Measurements from ENCODE around the gene RNF166. TPM values are rescaled to one million over a fixed set of nuclear protein-coding genes. Genes with fewer than 3 reads are reported as not detected.

RNF166 gene
- total RNA-seq, 1 donor from 2014 or later = 14.2 TPM

DNA sequence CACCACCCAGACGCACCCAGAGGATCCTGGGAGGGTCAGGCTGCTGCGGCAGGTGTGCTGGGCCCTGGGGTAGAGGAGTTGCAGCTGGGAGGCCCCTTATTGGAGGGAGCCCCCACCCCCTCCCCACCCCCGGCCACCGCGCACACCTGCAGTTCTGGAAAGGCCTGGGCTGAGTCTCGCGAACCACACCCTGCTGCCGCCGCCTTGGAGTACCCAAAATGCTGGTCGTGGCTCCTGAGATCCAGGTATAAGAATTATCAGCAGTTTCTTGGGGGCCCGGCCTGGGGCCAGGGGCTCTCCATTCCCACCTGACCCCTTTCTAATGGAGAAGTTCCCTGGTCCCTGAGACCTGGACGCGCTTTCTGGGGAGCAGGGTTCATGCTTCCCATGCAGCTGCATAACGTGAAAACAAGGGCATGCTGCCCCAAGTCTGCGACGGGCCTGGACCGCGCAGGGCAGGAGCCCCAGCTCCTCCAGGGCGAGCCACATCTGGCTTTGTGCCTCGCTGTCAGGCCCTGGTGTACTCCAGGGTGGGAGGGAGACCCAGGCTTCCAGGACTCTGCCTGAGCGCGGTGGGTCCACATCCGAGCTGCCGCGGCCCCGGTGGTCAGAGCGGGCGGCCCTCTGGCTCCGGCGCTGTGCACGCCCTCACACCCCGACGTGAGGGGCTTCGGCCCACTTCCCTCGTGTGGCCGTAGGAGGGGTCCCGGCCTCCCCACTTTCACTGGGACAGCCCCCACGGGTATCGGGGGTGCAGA, 12.6 kb downstream of the RNF166 start:
- no peak for DNase-seq
- Histone ChIP-seq H3K27me3 (ENCODE audit: low read depth) (peaks cover 35% of the 10 kb centered on the region), H3K4me1 (no peaks in the 10 kb centered on the region), H3K9me3 (replicated peaks) (no peaks in the 10 kb centered on the region), H3K27ac (replicated peaks) (no peak overlapping the region), H3K4me3 (no peak overlapping the region), H3K36me3 (peaks cover 24% of the 10 kb centered on the region)
- TF ChIP-seq, protein P1, sequence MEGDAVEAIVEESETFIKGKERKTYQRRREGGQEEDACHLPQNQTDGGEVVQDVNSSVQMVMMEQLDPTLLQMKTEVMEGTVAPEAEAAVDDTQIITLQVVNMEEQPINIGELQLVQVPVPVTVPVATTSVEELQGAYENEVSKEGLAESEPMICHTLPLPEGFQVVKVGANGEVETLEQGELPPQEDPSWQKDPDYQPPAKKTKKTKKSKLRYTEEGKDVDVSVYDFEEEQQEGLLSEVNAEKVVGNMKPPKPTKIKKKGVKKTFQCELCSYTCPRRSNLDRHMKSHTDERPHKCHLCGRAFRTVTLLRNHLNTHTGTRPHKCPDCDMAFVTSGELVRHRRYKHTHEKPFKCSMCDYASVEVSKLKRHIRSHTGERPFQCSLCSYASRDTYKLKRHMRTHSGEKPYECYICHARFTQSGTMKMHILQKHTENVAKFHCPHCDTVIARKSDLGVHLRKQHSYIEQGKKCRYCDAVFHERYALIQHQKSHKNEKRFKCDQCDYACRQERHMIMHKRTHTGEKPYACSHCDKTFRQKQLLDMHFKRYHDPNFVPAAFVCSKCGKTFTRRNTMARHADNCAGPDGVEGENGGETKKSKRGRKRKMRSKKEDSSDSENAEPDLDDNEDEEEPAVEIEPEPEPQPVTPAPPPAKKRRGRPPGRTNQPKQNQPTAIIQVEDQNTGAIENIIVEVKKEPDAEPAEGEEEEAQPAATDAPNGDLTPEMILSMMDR (IDR thresholded peaks at IDR 0.05; ENCODE audit: borderline replicate concordance) = no peak
- intact Hi-C loops (cut with micrococcal nuclease) = no loop called here

DNA sequence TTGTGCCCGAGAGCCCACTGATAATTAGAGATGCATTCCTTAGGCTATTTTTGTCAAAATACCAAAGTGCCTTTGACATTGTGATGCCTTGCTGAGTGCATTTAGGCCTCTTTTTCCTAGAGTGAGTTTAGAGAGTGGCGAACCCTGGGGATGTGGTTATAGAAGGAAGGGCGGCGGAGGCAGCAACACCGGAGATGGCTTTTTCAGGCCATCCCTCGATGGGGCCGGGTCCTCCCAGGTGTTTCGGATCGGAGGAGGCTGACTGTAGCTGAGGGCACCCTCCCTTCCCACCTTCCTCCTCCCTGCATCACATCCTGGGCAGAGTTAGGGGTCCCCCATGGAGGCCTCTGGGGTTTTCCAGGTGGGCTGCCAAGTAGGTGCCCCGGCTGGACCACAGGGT, 13.3 kb downstream of the RNF166 start:
- DNase-seq = no peak
- Histone ChIP-seq H3K27me3 (ENCODE audit: low read depth) (peaks cover 43% of the 10 kb centered on the region), H3K27ac (replicated peaks) (no peak overlapping the region), H3K9me3 (replicated peaks) (no peaks in the 10 kb centered on the region), H3K36me3 (peaks cover 16% of the 10 kb centered on the region), H3K4me3 (no peak overlapping the region), H3K4me1 (peaks cover 7% of the 10 kb centered on the region)
- intact Hi-C loops (cut with micrococcal nuclease) = no loop called here
- TF ChIP-seq, protein P1 (IDR thresholded peaks at IDR 0.05; ENCODE audit: borderline replicate concordance) = no peak

DNA sequence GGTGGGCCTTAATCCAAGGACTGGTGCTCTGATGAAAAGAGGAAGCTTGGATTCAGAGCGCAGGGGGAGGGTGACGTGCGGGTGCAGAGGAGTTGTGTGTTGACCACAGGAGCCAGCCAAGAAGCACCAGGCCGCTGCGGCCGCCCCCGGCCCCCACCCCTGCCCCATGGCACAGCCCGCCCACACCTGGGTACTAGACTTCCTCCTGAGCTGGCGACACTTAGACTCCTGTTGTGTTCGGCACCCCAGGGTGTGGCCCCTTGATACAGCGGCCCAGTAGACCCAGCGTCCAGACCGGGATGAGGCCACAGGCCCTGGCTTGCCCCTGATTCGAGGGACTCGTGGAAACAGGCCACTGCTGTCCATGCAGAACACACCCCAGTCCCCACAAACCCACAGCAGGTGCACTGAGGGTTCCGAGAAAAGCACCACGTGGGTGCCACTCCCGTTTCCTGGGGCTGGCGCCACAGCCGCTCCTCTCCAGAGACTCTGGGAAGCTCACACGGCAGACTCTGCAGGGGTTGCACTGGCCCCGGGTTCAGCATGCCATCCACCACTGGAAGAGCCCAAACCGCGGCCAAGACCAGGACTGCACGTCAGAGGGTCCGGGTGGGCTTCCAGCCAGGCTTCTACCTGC, 14.2 kb downstream of the RNF166 start:
- Histone ChIP-seq H3K9me3 (replicated peaks) (no peaks in the 10 kb centered on the region), H3K4me1 (peaks cover 14% of the 10 kb centered on the region), H3K4me3 (no peak overlapping the region), H3K27me3 (ENCODE audit: low read depth) (peaks cover 51% of the 10 kb centered on the region), H3K27ac (replicated peaks) (no peak overlapping the region), H3K36me3 (peaks cover 8% of the 10 kb centered on the region)
- intact Hi-C loops (cut with micrococcal nuclease) = no loop called here
- TF ChIP-seq, protein P1 (IDR thresholded peaks at IDR 0.05; ENCODE audit: borderline replicate concordance) = no peak
- DNase-seq = no peak

DNA sequence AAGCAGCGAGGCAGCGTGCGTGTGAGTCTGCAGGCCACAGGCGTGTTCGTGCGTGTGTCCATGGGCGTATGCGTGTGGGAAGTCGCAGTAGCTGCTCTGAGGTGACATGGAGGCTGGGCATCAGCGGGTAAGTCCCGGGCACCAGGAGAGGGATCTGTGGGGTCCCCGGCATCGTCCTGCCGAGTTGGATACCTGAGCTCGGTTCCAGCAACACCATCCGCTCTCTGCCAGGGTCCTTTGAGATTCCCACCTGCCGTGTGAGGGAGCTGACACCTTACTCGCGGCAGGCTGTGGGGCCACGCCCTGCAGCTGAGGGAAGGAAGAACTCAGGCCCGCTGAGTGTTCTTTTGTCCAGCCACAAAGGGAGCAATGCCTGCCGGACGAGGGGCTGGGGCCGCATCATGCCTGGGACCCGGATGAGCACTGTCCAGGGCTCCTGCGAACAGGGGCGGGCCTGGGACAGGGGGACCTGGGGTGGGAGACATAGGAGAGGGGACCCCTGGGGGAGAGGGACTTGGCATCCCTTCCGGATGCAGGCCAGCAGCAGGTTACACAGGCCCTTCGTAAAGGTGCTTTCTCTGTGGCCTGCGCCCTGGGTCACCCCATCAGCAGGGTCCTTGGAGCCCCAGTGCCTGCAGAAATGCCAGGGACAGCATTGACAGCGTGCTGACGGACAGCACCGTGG, 14.9 kb downstream of the RNF166 start:
- H3K36me3 ChIP-seq = peaks cover 2% of the 10 kb centered on the region
- DNase-seq = no peak
- TF ChIP-seq, protein P1 (IDR thresholded peaks at IDR 0.05; ENCODE audit: borderline replicate concordance) = no peak
- H3K4me3 ChIP-seq = no peak overlapping the region
- intact Hi-C loops (cut with micrococcal nuclease) = no loop called here
- peaks cover 21% of the 10 kb centered on the region for H3K4me1 ChIP-seq
- H3K9me3 ChIP-seq (replicated peaks) = no peaks in the 10 kb centered on the region
- H3K27ac ChIP-seq (replicated peaks) = no peak overlapping the region
- peaks cover 58% of the 10 kb centered on the region for H3K27me3 ChIP-seq (ENCODE audit: low read depth)

DNA sequence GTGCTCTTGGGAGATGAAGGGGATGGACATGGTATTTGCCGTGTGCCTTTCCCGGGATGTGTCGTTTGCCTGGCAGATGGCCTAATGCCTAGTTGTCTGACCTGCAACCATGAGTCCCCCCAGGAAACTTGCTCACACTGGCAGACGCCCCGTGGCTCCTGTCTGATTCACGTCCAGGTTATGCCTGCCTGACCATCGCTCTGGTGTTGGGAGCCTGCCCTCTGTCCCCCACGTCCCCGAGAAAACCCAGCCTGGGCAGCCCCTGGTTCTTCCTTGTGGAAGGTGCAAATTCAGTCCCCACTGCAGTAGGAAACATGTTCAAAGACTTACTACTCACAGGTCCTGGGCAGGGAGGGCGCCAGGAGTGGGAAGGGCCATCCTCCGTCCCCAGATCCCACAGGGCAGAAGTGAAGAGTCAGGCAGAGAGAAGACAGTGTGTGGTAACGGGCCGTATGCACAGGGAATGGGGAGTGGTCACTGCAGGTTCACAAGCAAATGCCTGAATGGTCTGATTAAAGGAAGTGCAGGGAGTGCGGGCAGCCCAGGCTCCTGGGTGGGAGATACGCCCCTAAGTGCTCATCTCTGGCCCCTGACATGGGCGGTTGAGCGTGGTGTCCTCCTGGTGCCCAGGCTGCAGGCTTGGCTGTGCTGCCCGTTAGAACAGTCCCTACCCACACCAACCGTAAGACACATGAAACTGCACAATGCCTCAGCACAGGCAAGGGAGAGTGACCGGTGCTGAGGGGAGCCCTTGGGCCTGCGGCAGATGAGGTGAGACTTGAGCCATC, 15.7 kb downstream of the RNF166 start:
- no peaks in the 10 kb centered on the region for H3K9me3 ChIP-seq (replicated peaks)
- no peak overlapping the region for H3K27ac ChIP-seq (replicated peaks)
- H3K4me3 ChIP-seq = no peak overlapping the region
- TF ChIP-seq, protein P1 (IDR thresholded peaks at IDR 0.05; ENCODE audit: borderline replicate concordance) = no peak
- peaks cover 29% of the 10 kb centered on the region for H3K4me1 ChIP-seq
- H3K36me3 ChIP-seq = no peaks in the 10 kb centered on the region
- DNase-seq = no peak
- intact Hi-C loops (cut with micrococcal nuclease) = no loop called here
- peaks cover 65% of the 10 kb centered on the region for H3K27me3 ChIP-seq (ENCODE audit: low read depth)

Measured in left ventricle myocardium inferior (tissue), 1 donor.